GM19467 (cell line): ENCODE results near the gene WFDC10B.
"Not testable (repeated sequence)": the region's sequence is repeated elsewhere in the genome, so short reads cannot be mapped to it uniquely, and the experiment has no call there.

Experiments used
- ATAC-seq: cut with Tn5 transposase; IDR thresholded peaks from one replicate; pipeline ENCODE4 v1.9.1; 2021; ENCODE audit warnings: mild to moderate bottlenecking, moderate library complexity; ENCODE audit not compliant: unreplicated experiment

The WFDC10B gene

GRCh38 chr20:45649312-45649863, 55.4 kb downstream of the WFDC10B start:
- ATAC-seq, result no peak

GRCh38 chr20:45647441-45648050, 57.3 kb downstream of the WFDC10B start:
- no peak for ATAC-seq

GRCh38 chr20:45646875-45647274, 57.9 kb downstream of the WFDC10B start:
- no peak for ATAC-seq

GRCh38 chr20:45645869-45646268, 59.0 kb downstream of the WFDC10B start:
- ATAC-seq, result not testable (repeated sequence)

- ATAC-seq, result not testable (repeated sequence)
Observed at GRCh38 chr20:45641076-45641475, 63.7 kb downstream of the WFDC10B start.

GRCh38 chr20:45639687-45640086, 65.1 kb downstream of the WFDC10B start:
- ATAC-seq, result no peak

GRCh38 chr20:45636513-45636912, 68.3 kb downstream of the WFDC10B start:
- ATAC-seq, result no peak
